HL-60 (cell line): ENCODE results near the gene CNTN5.

Source experiments
- DNase-seq, 2 experiments: peaks; one replicate each; pipeline ENCODE4 v3.0.0-alpha.2; 2010 to 2020; ENCODE audit warnings: low read depth in 1 of 2, low spot score in 1 of 2
- H3K27ac ChIP-seq: fragments of 250-450 bp; sonication (Bioruptor Pico); replicated peaks from 2 replicates; pipeline ENCODE4 v1.5.1; 2020; ENCODE audit warnings: mild to moderate bottlenecking, moderate library complexity
- H3K27me3 ChIP-seq: fragments of 250-450 bp; sonication (Bioruptor Pico); 2 replicates; pipeline ENCODE4 v1.5.1; 2021; ENCODE audit warnings: mild to moderate bottlenecking, moderate library complexity; ENCODE audit not compliant: insufficient read depth, poor library complexity, severe bottlenecking
- H3K4me3 ChIP-seq: replicated peaks from 2 replicates; pipeline ENCODE4 v1.5.1; 2011; ENCODE audit warnings: mild to moderate bottlenecking, control low read depth, low read length; ENCODE audit not compliant: insufficient read depth
- GABPA ChIP-seq: IDR thresholded peaks from 2 replicates; pipeline ENCODE4 v1.6.1; 2012; ENCODE audit warnings: low read depth
- POLR2AphosphoS5 ChIP-seq: IDR thresholded peaks from 2 replicates; pipeline ENCODE4 v1.6.1; 2012; ENCODE audit warnings: low read depth
- SPI1 ChIP-seq: IDR thresholded peaks from 2 replicates; pipeline ENCODE4 v1.6.1; 2012; ENCODE audit warnings: low read depth, mild to moderate bottlenecking, borderline replicate concordance
- TF ChIP-seq, protein P1 (sequence below): IDR thresholded peaks from 2 replicates; pipeline ENCODE4 v1.6.1; 2012; ENCODE audit warnings: low read depth; ENCODE audit not compliant: insufficient replicate concordance
- TF ChIP-seq, protein P2 (sequence below): IDR thresholded peaks from one replicate; pipeline ENCODE4 v1.5.1; 2011; ENCODE audit warnings: low read length, control low read depth, inconsistent platforms; ENCODE audit not compliant: insufficient read depth

CNTN5 gene

DNA sequence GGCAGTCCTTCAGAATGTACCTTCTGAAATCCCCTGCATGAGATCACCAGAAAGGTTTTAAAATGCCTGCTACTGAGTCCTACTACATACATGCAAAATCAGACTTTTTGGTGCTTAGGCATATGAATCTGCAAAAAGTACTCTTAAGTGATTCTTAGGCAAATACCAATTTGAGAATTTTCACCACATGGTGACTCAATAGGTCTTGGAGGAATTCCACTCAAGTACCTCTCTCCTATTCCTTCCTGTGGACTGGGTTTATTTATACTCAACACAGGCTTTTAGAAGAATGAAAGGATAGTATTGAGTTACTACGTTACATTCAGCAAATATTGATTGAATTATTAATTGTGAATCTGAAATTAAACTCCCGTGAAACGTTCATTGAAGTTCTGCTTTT is 223.9 kb downstream of the CNTN5 start:
- DNase-seq, result no peak
- Histone ChIP-seq H3K4me3 (no peak overlapping the region), H3K27me3 (no peaks in the 10 kb centered on the region), H3K27ac (no peak overlapping the region)
- no peak for TF ChIP-seq GABPA

DNA sequence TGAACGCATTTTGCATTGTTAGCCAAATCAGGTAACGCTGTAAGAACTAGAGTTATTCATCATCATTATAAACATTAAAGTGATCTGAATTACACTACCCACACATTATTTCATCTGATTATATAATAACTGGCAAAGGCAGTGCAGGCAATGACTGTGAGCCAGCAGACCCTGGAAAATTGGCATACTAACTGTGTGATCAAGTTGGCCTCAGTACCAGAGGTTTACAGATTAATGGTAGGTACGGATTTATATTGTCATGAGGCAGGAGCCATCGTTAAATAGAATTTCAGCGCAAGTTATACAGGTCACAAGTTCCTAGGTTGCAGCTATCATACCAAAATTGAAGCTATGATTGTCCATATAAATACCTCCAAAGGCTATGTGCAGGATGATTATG is 225.4 kb downstream of the CNTN5 start:
- no peak for DNase-seq
- H3K27me3 ChIP-seq, result no peaks in the 10 kb centered on the region
- no peak for TF ChIP-seq SPI1
- no peak for TF ChIP-seq GABPA
- TF ChIP-seq, protein P1, sequence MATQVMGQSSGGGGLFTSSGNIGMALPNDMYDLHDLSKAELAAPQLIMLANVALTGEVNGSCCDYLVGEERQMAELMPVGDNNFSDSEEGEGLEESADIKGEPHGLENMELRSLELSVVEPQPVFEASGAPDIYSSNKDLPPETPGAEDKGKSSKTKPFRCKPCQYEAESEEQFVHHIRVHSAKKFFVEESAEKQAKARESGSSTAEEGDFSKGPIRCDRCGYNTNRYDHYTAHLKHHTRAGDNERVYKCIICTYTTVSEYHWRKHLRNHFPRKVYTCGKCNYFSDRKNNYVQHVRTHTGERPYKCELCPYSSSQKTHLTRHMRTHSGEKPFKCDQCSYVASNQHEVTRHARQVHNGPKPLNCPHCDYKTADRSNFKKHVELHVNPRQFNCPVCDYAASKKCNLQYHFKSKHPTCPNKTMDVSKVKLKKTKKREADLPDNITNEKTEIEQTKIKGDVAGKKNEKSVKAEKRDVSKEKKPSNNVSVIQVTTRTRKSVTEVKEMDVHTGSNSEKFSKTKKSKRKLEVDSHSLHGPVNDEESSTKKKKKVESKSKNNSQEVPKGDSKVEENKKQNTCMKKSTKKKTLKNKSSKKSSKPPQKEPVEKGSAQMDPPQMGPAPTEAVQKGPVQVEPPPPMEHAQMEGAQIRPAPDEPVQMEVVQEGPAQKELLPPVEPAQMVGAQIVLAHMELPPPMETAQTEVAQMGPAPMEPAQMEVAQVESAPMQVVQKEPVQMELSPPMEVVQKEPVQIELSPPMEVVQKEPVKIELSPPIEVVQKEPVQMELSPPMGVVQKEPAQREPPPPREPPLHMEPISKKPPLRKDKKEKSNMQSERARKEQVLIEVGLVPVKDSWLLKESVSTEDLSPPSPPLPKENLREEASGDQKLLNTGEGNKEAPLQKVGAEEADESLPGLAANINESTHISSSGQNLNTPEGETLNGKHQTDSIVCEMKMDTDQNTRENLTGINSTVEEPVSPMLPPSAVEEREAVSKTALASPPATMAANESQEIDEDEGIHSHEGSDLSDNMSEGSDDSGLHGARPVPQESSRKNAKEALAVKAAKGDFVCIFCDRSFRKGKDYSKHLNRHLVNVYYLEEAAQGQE, result no peak
- TF ChIP-seq, protein P2, sequence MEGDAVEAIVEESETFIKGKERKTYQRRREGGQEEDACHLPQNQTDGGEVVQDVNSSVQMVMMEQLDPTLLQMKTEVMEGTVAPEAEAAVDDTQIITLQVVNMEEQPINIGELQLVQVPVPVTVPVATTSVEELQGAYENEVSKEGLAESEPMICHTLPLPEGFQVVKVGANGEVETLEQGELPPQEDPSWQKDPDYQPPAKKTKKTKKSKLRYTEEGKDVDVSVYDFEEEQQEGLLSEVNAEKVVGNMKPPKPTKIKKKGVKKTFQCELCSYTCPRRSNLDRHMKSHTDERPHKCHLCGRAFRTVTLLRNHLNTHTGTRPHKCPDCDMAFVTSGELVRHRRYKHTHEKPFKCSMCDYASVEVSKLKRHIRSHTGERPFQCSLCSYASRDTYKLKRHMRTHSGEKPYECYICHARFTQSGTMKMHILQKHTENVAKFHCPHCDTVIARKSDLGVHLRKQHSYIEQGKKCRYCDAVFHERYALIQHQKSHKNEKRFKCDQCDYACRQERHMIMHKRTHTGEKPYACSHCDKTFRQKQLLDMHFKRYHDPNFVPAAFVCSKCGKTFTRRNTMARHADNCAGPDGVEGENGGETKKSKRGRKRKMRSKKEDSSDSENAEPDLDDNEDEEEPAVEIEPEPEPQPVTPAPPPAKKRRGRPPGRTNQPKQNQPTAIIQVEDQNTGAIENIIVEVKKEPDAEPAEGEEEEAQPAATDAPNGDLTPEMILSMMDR, result no peak
- TF ChIP-seq POLR2AphosphoS5, result no peak

DNA sequence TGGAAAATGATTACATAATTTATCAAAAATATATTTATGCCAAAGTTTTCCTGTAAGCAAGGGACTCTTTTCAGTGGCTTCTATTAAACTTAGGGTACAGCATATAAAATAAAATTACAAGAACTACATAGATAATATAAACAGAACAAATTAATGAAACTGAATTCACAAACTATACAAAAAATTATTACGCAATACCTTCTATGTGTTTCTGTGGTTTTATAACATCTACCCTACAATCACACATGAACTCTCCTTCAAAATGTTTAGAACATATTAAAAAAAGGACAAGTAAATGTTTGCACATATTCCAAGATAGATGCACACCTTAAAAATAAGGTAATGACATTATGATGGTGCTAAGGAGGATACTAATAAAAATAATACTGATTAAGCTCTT is 235.9 kb downstream of the CNTN5 start:
- H3K27me3 ChIP-seq, result no peaks in the 10 kb centered on the region
- H3K4me3 ChIP-seq, result no peak overlapping the region
- no peak overlapping the region for H3K27ac ChIP-seq
- TF ChIP-seq, protein P2, result no peak
- TF ChIP-seq POLR2AphosphoS5 (no peak), SPI1 (no peak), GABPA (no peak)
- TF ChIP-seq, protein P1, result no peak
- DNase-seq, result no peak

More for the DNA sequence above, 225.4 kb downstream of the CNTN5 start:
- H3K27ac ChIP-seq, result no peak overlapping the region
- H3K4me3 ChIP-seq, result no peak overlapping the region

DNA sequence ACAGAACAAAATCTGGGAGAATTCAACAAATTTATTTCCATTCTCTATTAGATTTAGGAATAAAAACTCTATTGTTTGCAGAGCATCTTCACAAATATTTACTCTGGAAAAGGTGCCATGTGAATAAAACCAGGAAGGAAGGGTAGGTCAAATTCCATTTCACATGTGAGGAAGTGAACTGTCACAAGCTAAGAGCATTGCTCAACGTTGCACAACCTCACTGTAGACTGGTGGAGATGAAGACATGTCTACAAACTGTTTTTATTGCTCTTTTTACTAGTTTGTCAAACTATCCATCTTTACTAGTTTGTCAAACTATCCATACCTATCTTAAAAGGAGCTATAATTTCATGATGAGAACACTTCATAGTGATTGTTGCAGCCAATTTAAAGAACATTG is 236.4 kb downstream of the CNTN5 start:
- DNase-seq, result peak; percentile 69 to 82
- H3K27me3 ChIP-seq, result no peaks in the 10 kb centered on the region
- no peak overlapping the region for H3K4me3 ChIP-seq
- TF ChIP-seq SPI1, result peak; percentile 85
- TF ChIP-seq, protein P1, result no peak
- H3K27ac ChIP-seq, result no peak overlapping the region
